HepG2 (cell line): ENCODE results near the gene MAPK10. TPM values are rescaled to one million over a fixed set of nuclear protein-coding genes. Genes with fewer than 3 reads are reported as not detected.

Source experiments
- ATAC-seq: fragments of 200-7000 bp; cut with Tn5 transposase; 3 replicates; pipeline ENCODE4 v1.9.1; 2020; ENCODE audit warnings: mild to moderate bottlenecking, moderate library complexity
- BruUV-seq: library from RNA; stranded (reverse); fragments of 400-500 nt; replicated peaks from 2 replicates; lab custom pipeline; 2021; lab: Mats Ljungman, UMichigan
- CTCF ChIA-PET: fragments of 300-600 bp; formaldehyde crosslinking; extraction: SDS; loops from one replicate; lab custom pipeline; 2021; ENCODE audit warnings: low total read pairs, inconsistent platforms, low intra/inter-chr PET ratio; lab: Yijun Ruan, JAX
- POLR2A ChIA-PET: fragments of 350-600 bp; sonication (Branson Sonifier 250); formaldehyde crosslinking; loops from one replicate; lab custom pipeline; 2020; ENCODE audit warnings: antibody characterized with exemption, inconsistent platforms; lab: Yijun Ruan, JAX
- DNase-seq: peaks from one replicate; pipeline ENCODE4 v3.0.0-alpha.2; 2015; ENCODE audit warnings: low spot score
- FAIRE-seq: peaks from 3 replicates; lab custom pipeline; 2011; peaks lifted over from hg19 to GRCh38; lab: Jason Lieb, UNC
- H2AFZ ChIP-seq: one replicate; pipeline ENCODE4 v1.6.1; 2011; ENCODE audit warnings: low read length, inconsistent platforms
- H3K27ac ChIP-seq: fragments of 300-600 bp; 3 replicates; pipeline ENCODE4 v1.8.0; 2011; ENCODE audit warnings: mixed run types, mild to moderate bottlenecking, mixed read lengths, low read length, inconsistent platforms; ENCODE audit not compliant: insufficient read depth; ENCODE audit errors: extremely low read length
- H3K27me3 ChIP-seq, 2 experiments: fragments of 200-600 bp in 1 of 2; 2 replicates in 1 of 2; 3 replicates in 1 of 2; pipeline versions ENCODE4 v1.6.0 to v1.8.0; 2011; ENCODE audit warnings: low read length in 2 of 2, mild to moderate bottlenecking in 2 of 2, moderate library complexity in 2 of 2, inconsistent platforms in 1 of 2; ENCODE audit not compliant: insufficient read depth in 2 of 2, control insufficient read depth in 1 of 2
- H3K36me3 ChIP-seq, 2 experiments: fragments of 200-600 bp in 1 of 2; replicated peaks in 1 of 2; 2 replicates in 1 of 2; 3 replicates in 1 of 2; pipeline versions ENCODE4 v1.5.1 to v1.8.0; 2011; ENCODE audit warnings: low read length in 2 of 2, inconsistent platforms in 1 of 2; ENCODE audit not compliant: insufficient read depth in 2 of 2, control insufficient read depth in 1 of 2
- H3K4me1 ChIP-seq: 2 replicates; pipeline ENCODE4 v1.5.1; 2012; ENCODE audit warnings: low read length, inconsistent platforms; ENCODE audit not compliant: insufficient read depth
- H3K4me2 ChIP-seq: 2 replicates; pipeline ENCODE4 v1.6.0; 2011; ENCODE audit warnings: low read depth, low read length, inconsistent platforms
- H3K4me3 ChIP-seq, 3 experiments: fragments of 200-600 bp in 1 of 3; sonication (generic), shearing (Covaris generic) in 1 of 3; replicated peaks in 1 of 3; 2 replicates each; pipeline ENCODE4 v1.5.1; 2011 to 2016; ENCODE audit warnings: low read length in 3 of 3, inconsistent platforms in 2 of 3, low read depth in 2 of 3, mild to moderate bottlenecking in 2 of 3, control low read depth in 1 of 3, mixed read lengths in 1 of 3; ENCODE audit not compliant: insufficient read depth in 1 of 3
- H3K79me2 ChIP-seq: one replicate; pipeline ENCODE4 v1.6.1; 2011; ENCODE audit warnings: low read length, inconsistent platforms; ENCODE audit not compliant: insufficient read depth
- H3K9ac ChIP-seq: 2 replicates; pipeline ENCODE4 v1.6.0; 2011; ENCODE audit warnings: mild to moderate bottlenecking, low read depth, low read length, inconsistent platforms; ENCODE audit not compliant: insufficient read depth
- H3K9me3 ChIP-seq: 2 replicates; pipeline ENCODE4 v1.5.1; 2012; ENCODE audit warnings: mild to moderate bottlenecking, low read length
- H4K20me1 ChIP-seq: 2 replicates; pipeline ENCODE4 v1.6.0; 2011; ENCODE audit warnings: inconsistent platforms, mild to moderate bottlenecking, low read length, moderate library complexity; ENCODE audit not compliant: insufficient read depth
- FOSL2 ChIP-seq: sonication (generic); formaldehyde crosslinking; IDR thresholded peaks from 2 replicates; pipeline ENCODE4 v1.4.0; 2020; ENCODE audit warnings: missing genetic modification reagents
- FOXM1 ChIP-seq: sonication (generic); formaldehyde crosslinking; IDR thresholded peaks from 2 replicates; pipeline ENCODE4 v1.5.0; 2020; ENCODE audit warnings: missing genetic modification reagents
- MATR3 ChIP-seq: sonication (generic); formaldehyde crosslinking; IDR thresholded peaks from 2 replicates; pipeline ENCODE4 v1.4.0; 2020; ENCODE audit warnings: missing genetic modification reagents
- NFYB ChIP-seq: sonication (generic); formaldehyde crosslinking; IDR thresholded peaks from 2 replicates; pipeline ENCODE4 v1.4.0; 2020; ENCODE audit warnings: missing genetic modification reagents
- RBFOX2 ChIP-seq: fragments of 200-400 bp; formaldehyde crosslinking; IDR thresholded peaks from 2 replicates; pipeline ENCODE4 v1.6.1; 2017; ENCODE audit warnings: low read depth, mild to moderate bottlenecking, low read length
- SMAD9 ChIP-seq: sonication (generic); formaldehyde crosslinking; IDR thresholded peaks from 2 replicates; pipeline ENCODE4 v1.5.1; 2020; ENCODE audit warnings: mild to moderate bottlenecking, missing genetic modification reagents
- SOX6 ChIP-seq, 2 experiments: fragments of 450-650 bp in 1 of 2; sonication (generic) in 1 of 2; formaldehyde crosslinking in 1 of 2; IDR thresholded peaks; 2 replicates each; pipeline versions ENCODE4 v1.4.0 to v1.6.1; 2017 to 2020; ENCODE audit warnings: antibody characterized with exemption in 1 of 2, mild to moderate bottlenecking in 1 of 2, missing genetic modification reagents in 1 of 2
- SP140L ChIP-seq: sonication (generic); formaldehyde crosslinking; IDR thresholded peaks from 2 replicates; pipeline ENCODE4 v1.4.0; 2020; ENCODE audit warnings: missing genetic modification reagents, borderline replicate concordance
- ZNF234 ChIP-seq: sonication (generic); formaldehyde crosslinking; conservative IDR thresholded peaks from 2 replicates; pipeline ENCODE4 v1.5.1; 2020; ENCODE audit warnings: mild to moderate bottlenecking, missing genetic modification reagents
- WGBS: methylation state at CpG from one replicate; pipeline ENCODE4 v1.1.6; 2017; ENCODE audit warnings: low lambda C conversion rate; 5-methylcytosine and 5-hydroxymethylcytosine counted together
- in situ Hi-C: cut with HindIII; loops from 2 replicates; pipeline ENCODE4 v1.10.0; 2017; ENCODE audit warnings: low pct_unique_long_range_greater_than_20kb; ENCODE audit not compliant: extremely low pct_ligation_motif_present
- intact Hi-C: fragments of 100-400 bp; cut with micrococcal nuclease; formaldehyde crosslinking; loops from one replicate; pipeline ENCODE4 v1.10.0; 2022; ENCODE audit not compliant: unreplicated experiment
- polyA plus RNA-seq, 8 experiments: library from polyadenylated mRNA; depleted of rRNA in 3 of 8; stranded (reverse) in 7 of 8; unstranded in 1 of 8; fragments of >200 nt; fragmentation: Illumina TruSeq in 4 of 8; extraction: Trizol in 4 of 8; gene quantifications; 2 replicates each; pipeline versions ENCODE4 v1.2.1 to v1.2.3, GENCODE V29; 2011 to 2016; ENCODE audit warnings: low read depth in 4 of 8, missing spikeins in 1 of 8, mixed read lengths in 1 of 8; ENCODE audit not compliant: insufficient read depth in 1 of 8
- total RNA-seq, 5 experiments: library from RNA; depleted of rRNA; stranded (reverse); fragments of >200 nt; fragmentation: Illumina TruSeq; extraction: Trizol; gene quantifications; 2 replicates each; pipeline ENCODE4 v1.2.3, GENCODE V29; 2016; ENCODE audit warnings: low read depth in 1 of 5
- TF ChIP-seq, protein P1 (sequence below), 2 experiments: fragments of 450-650 bp in 1 of 2; sonication (generic) in 1 of 2; formaldehyde crosslinking in 1 of 2; IDR thresholded peaks; 2 replicates each; pipeline versions ENCODE4 v1.6.1 to v1.8.0; 2016 to 2022; ENCODE audit warnings: antibody characterized with exemption in 1 of 2, mild to moderate bottlenecking in 1 of 2, missing genetic modification reagents in 1 of 2
- TF ChIP-seq, protein P2 (sequence below): sonication (generic); formaldehyde crosslinking; IDR thresholded peaks from 2 replicates; pipeline ENCODE4 v1.5.0; 2020; ENCODE audit warnings: missing genetic modification reagents
- TF ChIP-seq, protein P3 (sequence below): sonication (generic); formaldehyde crosslinking; IDR thresholded peaks from 2 replicates; pipeline ENCODE4 v1.4.0; 2020; ENCODE audit warnings: missing genetic modification reagents; ENCODE audit errors: not compliant biosample characterization
- TF ChIP-seq, protein P4 (sequence below): IDR thresholded peaks from 2 replicates; pipeline ENCODE4 v1.6.1; 2016; ENCODE audit warnings: missing genetic modification reagents, missing compliant biosample characterization

MAPK10 gene
- total and polyA plus RNA-seq, 2 of the 13 experiments (the other 11 are each of a cell fraction or from before 2014, with no cell fraction given) = not detected

DNA sequence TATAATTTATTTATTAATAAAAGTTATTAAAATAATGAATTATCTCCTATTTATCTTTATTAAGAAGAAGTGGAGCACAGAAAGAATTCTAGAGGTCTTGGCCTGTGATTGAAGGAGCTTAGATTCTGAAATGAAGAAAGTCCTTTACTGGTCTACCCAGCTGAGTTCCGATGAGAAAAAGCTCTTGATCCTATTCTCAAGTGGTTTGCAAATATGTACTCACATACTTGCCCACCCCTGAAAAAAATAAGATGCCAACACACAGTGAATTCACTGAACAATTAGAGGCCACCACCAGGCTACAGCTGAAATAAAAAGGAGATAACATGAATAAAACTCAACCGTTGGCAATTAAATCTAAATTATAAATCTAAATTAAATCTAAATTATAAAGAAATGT lies 253.4 kb downstream of the MAPK10 start:
- H3K79me2 ChIP-seq = no peaks in the 10 kb centered on the region
- no peak overlapping the region for H3K27ac ChIP-seq
- ChIA-PET POLR2A (no interaction called here), CTCF (no interaction called here)
- H3K9ac ChIP-seq = no peak overlapping the region
- no peak overlapping the region for H3K4me3 ChIP-seq
- FAIRE-seq = no peak
- BruUV-seq = no TSS peak
- H3K27me3 ChIP-seq = no peaks in the 10 kb centered on the region; a peak in 1 of 5 replicates
- DNase-seq = no peak
- H3K36me3 ChIP-seq = no peaks in the 10 kb centered on the region
- in situ Hi-C loops = no loop called here
- H3K4me1 ChIP-seq = peaks cover 15% of the 10 kb centered on the region
- ATAC-seq = no peak
- no peaks in the 10 kb centered on the region for H3K9me3 ChIP-seq
- no peak overlapping the region for H2AFZ ChIP-seq
- WGBS = 16% methylated on average over 2 of the region's 2 CpGs
- H4K20me1 ChIP-seq = no peaks in the 10 kb centered on the region
- H3K4me2 ChIP-seq = no peak overlapping the region
- intact Hi-C loops = no loop called here
- no peak for TF ChIP-seq NFYB (CRISPR knock-in tag)
- TF ChIP-seq, protein P1, sequence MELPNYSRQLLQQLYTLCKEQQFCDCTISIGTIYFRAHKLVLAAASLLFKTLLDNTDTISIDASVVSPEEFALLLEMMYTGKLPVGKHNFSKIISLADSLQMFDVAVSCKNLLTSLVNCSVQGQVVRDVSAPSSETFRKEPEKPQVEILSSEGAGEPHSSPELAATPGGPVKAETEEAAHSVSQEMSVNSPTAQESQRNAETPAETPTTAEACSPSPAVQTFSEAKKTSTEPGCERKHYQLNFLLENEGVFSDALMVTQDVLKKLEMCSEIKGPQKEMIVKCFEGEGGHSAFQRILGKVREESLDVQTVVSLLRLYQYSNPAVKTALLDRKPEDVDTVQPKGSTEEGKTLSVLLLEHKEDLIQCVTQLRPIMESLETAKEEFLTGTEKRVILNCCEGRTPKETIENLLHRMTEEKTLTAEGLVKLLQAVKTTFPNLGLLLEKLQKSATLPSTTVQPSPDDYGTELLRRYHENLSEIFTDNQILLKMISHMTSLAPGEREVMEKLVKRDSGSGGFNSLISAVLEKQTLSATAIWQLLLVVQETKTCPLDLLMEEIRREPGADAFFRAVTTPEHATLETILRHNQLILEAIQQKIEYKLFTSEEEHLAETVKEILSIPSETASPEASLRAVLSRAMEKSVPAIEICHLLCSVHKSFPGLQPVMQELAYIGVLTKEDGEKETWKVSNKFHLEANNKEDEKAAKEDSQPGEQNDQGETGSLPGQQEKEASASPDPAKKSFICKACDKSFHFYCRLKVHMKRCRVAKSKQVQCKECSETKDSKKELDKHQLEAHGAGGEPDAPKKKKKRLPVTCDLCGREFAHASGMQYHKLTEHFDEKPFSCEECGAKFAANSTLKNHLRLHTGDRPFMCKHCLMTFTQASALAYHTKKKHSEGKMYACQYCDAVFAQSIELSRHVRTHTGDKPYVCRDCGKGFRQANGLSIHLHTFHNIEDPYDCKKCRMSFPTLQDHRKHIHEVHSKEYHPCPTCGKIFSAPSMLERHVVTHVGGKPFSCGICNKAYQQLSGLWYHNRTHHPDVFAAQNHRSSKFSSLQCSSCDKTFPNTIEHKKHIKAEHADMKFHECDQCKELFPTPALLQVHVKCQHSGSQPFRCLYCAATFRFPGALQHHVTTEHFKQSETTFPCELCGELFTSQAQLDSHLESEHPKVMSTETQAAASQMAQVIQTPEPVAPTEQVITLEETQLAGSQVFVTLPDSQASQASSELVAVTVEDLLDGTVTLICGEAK (IDR thresholded peaks at IDR 0.05) = no peak
- TF ChIP-seq, protein P1 (CRISPR knock-in tag; IDR thresholded peaks at IDR 0.05) = no peak
- TF ChIP-seq RBFOX2 = no peak
- TF ChIP-seq, protein P2, sequence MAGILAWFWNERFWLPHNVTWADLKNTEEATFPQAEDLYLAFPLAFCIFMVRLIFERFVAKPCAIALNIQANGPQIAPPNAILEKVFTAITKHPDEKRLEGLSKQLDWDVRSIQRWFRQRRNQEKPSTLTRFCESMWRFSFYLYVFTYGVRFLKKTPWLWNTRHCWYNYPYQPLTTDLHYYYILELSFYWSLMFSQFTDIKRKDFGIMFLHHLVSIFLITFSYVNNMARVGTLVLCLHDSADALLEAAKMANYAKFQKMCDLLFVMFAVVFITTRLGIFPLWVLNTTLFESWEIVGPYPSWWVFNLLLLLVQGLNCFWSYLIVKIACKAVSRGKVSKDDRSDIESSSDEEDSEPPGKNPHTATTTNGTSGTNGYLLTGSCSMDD (CRISPR knock-in tag) = no peak
- TF ChIP-seq SOX6 (IDR thresholded peaks at IDR 0.05) = no peak
- TF ChIP-seq SOX6 (CRISPR knock-in tag; IDR thresholded peaks at IDR 0.05) = no peak
- TF ChIP-seq, protein P3, sequence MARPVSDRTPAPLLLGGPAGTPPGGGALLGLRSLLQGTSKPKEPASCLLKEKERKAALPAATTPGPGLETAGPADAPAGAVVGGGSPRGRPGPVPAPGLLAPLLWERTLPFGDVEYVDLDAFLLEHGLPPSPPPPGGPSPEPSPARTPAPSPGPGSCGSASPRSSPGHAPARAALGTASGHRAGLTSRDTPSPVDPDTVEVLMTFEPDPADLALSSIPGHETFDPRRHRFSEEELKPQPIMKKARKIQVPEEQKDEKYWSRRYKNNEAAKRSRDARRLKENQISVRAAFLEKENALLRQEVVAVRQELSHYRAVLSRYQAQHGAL (CRISPR knock-in tag) = no peak
- TF ChIP-seq SP140L = no peak
- no peak for TF ChIP-seq FOSL2
- TF ChIP-seq FOXM1 (CRISPR knock-in tag) = no peak
- no peak for TF ChIP-seq SMAD9 (CRISPR knock-in tag)
- no peak for TF ChIP-seq ZNF234 (CRISPR knock-in tag)
- no peak for TF ChIP-seq MATR3 (CRISPR knock-in tag)
- TF ChIP-seq, protein P4, sequence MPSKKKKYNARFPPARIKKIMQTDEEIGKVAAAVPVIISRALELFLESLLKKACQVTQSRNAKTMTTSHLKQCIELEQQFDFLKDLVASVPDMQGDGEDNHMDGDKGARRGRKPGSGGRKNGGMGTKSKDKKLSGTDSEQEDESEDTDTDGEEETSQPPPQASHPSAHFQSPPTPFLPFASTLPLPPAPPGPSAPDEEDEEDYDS (CRISPR knock-in tag) = no peak
